NCI-H1105 treated with DMSO at 0.1 percent for 48 hours (cell line): ENCODE data around the gene U2AF1L4.

Source experiments
- DNase-seq: peaks from one replicate; lab custom pipeline; 2025; lab: John Stamatoyannopoulos, UW

U2AF1L4 gene

DNA sequence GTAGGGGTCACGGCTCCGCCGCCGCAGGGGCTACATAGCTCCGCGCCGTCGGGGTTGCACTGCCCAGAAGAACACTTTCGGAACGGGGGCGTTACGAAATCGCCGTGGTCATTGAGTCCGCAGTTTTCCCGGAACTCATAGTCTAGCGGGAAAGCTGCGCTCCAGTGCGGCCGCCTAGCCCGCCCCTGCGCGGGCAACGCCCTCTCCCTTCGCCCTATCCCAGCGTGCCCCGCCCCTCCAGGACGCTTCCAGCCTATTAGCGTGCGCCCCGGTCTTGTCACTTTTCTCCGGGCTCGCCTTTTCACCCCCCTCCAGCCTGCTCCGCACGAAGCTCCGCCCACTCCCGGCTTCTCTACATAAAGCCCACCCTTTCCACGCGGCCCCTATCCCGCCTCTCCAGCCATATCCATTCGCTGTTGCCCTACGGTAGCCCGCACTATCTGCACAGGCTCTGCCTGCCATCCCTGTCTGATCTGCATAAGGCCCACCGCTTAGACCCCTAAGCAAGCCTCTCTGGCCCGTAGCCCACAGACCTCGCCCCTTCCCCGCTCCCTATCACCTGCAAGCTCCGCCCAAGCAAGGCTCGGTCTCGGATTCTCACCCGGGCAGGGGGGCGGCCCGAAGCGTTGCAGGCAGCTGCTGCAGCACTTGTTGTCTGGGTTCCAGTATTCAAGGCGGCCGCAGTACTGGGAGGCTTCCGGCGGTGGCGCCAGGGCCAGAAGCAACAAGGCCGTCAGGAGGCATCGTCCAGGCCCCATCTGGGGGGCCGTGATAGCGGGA is 4.6 kb downstream of the U2AF1L4 start:
- peak; percentile 98 for DNase-seq

DNA sequence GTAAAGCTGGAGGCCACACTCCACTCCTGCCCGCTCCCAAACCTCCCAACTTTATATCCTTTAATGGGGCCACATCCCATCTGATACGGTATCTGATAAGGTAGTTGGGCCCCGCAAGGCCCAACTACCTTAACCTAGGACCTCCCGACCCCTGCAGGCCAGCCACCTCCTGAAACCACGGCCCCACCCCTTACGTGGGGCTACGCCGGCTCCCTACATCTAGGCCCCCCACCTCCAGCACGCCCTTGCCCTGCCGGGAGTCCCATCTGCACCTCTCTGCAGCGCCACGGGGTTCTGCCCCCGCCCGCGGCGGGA is 5.2 kb downstream of the U2AF1L4 start:
- no peak for DNase-seq

DNA sequence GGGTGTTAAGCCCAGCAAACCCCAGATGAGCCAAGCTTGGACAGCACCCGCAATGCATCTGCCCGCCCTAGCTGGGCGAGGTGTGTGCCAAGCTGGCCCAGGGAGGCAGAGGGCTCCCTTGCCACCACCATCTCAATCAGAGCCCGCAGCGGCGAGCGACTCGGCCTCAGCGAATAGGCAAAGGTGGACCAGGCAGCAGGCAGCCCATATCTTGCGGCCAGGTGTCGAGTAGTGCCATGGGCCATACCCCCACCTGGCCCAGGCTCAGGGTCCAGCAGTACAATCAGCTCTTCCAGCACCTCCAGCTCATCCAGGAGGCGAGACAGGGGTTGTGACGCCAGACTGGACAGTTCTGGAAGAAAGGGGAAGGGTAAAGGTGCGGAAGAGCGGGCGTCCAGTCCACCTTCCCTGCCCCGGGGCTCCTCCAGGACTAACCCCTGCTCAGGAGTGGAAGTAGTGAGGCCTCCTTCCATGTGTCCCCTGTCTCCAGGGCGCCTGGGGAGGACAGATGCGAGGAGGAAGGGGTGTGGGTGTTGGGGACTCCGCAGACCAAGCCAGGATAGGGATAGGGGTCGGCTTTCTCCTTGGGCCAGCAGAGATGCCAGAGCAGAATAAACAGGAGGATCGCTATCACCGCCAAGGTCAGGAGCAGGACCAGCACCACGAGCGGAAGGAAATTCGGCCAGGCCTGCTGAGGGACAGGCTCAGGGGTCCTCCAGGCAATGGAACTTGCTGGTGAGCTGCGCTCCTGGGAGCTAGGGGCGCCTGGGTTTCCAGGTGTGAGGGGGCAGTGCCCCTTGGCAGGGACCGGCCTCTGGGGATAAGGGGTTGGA is 5.7 kb downstream of the U2AF1L4 start:
- DNase-seq = no peak

DNA sequence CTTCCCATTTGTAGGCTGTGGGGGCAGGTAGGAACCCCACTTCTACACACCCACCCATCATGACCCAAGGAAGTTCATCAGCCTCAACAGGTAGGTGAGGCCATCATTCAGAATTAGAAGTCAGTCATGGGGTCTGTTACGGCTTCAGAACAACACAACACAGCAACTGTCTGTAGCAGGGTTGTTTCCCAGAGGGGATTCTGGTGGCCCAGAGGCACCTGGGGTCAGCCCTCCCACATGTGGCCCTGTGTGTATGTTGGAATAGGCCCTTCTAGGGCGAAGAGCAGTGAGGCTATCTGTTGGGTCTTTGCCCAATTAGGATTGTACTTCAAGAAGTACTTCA is 6.4 kb downstream of the U2AF1L4 start:
- no peak for DNase-seq

DNA sequence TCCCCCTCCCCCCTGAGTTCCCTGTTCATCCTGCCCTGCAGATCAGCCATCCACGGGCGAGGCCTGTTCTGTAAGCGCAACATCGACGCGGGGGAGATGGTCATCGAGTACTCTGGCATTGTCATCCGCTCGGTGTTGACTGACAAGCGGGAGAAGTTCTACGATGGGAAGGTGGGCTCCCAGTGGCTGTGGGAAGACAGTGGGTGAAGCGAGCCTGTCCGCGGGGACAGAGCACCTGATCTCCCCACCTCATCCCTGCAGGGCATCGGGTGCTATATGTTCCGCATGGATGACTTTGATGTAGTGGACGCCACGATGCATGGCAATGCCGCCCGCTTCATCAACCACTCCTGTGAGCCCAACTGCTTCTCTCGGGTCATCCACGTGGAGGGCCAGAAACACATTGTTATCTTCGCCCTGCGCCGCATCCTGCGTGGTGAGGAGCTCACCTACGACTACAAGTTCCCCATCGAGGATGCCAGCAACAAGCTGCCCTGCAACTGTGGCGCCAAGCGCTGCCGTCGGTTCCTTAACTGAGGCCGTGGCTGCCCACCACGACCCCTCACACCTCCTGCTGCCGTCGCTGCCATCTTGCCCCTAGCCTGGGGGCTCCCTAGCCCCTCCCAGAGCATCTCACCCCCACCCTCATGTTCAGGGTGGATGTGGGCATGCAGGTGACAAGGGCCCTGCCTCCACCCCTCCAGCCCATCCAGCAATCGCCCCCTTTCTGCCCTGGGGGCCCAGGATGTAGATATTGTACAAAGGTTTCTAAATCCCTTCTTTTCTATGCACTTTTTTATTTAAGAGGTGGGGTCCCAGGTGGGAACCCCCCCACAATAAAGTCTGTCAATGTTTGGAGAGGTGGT is 7.0 kb downstream of the U2AF1L4 start:
- DNase-seq = no peak

DNA sequence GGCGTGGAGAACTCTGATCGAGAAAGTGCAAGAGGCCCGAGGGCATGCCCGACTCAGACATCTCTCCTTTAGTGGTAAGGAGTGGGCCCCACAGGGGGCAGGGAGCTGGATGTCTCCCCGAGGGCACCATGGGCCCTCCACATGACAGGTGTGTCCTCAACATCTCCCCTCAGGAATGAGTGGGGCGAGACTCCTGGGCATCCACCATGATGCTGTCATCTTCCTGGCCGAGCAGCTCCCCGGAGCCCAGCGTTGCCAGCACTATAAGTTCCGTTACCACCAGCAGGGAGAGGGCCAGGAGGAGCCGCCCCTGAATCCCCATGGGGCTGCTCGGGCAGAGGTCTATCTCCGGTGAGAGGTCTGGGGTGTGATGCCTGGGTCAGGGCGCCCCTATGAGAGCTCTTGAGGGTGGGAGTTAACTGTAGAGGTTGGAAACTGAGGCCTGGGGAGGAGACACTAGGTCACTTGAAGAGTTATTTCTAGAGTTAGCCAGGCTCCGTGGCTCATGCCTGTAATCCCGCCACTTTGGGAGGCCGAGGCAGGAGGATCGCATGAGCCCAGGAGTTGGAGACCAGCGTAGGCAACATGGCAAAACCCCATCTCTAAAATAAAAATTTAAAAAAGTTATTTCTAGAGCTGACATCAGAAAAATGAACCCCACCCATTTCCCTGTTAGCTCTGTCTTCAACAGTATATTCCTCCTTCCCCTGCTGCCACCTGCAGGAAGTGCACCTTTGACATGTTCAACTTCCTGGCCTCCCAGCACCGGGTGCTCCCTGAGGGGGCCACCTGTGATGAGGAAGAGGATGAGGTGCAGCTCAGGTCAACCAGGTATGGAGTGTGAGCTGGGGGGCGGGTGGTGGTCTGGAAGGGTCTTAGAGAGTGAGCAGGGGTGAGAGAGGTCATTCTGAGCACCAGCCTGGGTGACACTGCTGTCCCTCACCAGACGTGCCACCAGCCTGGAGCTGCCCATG is 8.0 kb downstream of the U2AF1L4 start:
- no peak for DNase-seq

DNA sequence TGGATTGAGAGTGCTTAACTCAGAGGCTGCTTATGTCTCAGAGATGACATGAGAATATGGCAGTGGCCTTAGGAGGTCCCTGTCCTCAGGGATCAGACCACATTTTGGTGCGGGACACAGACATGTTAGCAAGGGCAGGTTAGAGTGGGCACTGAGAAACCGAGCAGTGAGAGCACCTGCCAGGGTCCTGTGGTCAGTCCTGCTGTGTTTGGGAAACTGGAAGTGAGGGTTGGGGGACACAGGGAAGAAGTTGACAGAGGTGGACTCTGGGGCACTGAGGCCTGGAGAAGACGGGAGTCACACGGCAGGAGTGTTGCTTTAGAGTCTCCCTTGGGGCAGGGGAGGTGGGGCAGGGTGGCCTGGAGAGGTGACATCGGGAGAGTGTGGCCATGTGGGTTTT is 10.3 kb downstream of the U2AF1L4 start:
- DNase-seq = no peak

DNA sequence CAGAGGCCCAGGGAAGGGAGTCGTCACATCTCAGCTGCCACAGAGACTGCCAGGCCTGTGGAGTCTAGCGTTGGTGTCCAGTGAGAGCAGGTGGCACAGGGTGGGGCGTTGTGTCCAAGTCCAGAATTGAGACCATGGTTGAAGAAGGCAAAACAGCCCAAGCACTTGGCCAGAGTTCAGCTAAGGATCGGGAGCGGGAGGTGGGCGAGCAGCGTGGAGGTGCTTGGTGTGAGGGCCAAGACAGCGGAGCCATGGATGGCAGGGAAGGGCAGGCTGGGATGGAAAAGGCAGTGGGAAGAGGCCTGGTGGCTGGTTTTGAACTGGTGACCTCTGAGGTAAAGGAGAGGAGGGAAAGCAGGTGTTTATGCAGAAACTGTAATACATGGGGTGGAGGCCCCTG is 10.9 kb downstream of the U2AF1L4 start:
- DNase-seq = no peak

DNA sequence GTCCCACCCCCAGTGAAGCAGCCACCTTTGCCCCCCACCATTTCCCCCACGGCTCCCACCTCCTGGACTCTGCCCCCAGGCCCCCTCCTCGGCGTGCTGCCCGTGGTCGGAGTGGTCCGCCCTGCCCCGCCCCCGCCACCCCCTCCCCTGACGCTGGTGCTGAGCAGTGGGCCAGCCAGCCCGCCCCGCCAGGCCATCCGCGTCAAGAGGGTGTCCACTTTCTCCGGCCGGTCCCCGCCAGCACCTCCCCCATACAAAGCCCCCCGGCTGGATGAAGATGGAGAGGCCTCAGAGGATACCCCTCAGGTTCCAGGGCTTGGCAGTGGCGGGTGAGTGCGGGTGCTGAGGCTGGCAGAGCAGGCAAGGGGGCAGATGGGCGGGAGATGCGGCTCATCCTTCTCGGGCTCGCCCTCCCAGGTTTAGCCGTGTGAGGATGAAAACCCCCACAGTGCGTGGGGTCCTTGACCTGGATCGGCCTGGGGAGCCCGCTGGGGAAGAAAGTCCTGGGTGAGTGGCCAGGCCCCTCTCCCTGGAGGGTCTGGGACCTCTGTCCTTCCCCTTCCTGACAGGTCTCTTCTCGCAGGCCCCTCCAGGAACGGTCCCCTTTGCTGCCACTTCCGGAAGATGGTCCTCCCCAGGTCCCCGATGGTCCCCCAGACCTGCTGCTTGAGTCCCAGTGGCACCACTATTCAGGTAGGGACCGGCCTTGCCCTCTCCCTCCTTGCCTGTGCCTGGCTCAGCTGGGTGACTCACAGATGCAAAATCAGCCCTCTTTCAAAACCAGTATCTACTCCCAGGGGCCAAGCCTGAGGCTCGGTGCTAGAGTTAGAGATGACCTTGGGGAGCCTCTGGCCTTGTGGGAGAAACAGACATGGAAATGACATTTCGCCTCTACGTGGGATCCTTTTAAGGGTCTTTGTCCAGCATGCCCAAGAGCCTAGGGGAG is 11.8 kb downstream of the U2AF1L4 start:
- DNase-seq = no peak

DNA sequence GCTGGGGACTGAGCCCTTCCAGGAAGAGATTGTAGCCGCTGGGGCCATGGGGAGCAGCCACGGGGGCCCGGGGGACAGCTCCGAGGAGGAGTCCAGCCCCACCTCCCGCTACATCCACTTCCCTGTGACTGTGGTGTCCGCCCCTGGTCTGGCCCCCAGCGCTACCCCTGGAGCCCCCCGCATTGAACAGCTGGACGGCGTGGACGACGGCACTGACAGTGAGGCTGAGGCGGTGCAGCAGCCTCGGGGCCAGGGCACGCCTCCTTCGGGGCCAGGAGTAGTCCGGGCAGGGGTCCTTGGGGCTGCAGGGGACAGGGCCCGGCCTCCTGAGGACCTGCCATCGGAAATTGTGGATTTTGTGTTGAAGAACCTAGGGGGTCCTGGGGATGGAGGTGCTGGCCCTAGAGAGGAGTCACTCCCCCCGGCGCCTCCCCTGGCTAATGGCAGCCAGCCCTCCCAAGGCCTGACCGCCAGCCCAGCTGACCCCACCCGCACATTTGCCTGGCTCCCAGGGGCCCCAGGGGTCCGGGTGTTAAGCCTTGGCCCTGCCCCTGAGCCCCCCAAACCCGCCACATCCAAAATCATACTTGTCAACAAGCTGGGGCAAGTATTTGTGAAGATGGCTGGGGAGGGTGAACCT is 12.6 kb downstream of the U2AF1L4 start:
- no peak for DNase-seq

DNA sequence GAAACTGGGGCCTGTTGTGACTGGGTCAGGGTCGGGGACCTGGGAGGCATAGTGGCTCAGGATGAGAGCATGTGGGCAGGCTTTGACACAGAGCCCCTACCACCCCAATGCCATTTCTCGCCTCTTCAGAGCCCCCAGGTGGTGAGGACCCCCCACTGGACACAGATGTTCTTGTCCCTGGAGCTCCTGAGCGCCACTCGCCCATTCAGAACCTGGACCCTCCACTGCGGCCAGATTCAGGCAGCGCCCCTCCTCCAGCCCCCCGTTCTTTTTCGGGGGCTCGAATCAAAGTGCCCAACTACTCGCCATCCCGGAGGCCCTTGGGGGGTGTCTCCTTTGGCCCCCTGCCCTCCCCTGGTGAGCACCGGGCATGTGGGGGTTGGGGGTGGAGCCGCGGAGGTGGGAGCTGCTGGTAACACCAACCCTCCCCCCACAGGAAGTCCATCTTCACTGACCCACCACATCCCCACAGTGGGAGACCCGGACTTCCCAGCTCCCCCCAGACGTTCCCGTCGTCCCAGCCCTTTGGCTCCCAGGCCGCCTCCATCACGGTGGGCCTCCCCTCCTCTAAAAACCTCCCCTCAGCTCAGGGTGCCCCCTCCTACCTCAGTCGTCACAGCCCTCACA is 13.3 kb downstream of the U2AF1L4 start:
- no peak for DNase-seq

DNA sequence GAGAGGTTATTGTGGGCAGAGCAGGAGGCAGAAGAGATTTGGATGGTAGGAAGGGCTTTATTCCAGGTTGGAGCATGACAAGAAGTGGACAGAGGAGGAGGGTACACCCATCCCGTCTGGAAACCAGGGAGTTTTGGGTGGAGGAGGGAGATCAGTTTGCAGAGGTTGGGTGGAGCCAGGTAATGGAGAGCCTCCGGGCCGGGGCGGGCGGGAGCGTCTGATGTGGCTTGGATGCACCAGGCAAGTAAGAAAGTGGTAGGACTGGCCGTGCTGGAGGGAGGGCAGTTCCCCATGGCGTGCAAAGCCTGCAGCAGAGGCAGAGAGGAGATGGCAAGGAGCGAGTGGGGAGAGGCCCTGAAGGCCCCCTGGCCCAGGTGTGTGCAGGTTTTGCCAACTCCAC is 13.9 kb downstream of the U2AF1L4 start:
- DNase-seq = no peak

DNA sequence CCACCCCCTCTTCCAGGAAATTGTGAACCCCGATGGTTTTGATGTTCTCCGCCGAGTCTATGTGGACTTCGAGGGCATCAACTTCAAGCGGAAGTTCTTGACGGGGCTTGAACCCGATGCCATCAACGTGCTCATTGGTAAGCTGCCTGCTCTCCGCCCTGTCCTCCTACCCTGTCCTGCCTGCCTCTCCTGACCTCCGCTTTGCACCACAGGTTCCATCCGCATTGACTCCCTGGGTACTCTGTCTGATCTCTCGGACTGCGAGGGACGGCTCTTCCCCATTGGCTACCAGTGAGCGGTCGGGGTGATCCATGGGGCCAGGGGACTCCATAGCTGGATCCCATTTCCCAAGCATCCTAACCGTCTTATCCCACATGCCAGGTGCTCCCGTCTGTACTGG is 14.9 kb downstream of the U2AF1L4 start:
- DNase-seq = no peak

DNA sequence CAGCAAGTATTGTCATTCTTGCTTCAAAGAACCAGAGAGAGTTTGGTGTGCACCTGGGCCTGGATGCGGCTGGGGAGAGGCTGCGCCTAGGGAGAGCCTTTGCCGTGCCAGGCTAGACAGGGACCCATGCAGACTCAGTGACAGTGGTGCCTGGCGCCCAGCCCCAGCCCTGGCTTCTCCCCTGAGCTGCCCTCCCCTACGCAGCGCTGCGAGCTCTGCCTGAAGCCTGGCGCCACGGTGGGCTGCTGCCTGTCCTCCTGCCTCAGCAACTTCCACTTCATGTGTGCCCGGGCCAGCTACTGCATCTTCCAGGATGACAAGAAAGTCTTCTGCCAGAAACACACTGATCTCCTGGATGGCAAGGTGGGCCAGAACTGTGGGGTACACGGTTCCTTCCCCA is 15.5 kb downstream of the U2AF1L4 start:
- no peak for DNase-seq

DNA sequence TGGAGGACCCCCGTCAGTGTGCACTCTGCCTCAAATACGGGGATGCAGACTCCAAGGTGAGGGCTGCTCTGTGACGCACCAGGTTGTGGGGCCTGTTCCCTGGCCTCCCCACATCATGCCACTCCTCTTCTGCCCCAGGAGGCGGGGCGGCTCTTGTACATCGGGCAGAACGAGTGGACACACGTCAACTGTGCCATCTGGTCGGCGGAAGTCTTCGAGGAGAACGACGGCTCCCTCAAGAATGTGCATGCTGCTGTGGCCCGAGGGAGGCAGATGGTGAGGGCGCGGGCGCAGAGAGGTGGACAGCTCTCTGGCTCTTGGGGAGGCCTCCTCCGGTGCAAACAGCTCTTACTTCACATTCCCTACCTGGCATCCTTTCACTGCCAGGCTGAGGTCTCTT is 16.2 kb downstream of the U2AF1L4 start:
- no peak for DNase-seq

DNA sequence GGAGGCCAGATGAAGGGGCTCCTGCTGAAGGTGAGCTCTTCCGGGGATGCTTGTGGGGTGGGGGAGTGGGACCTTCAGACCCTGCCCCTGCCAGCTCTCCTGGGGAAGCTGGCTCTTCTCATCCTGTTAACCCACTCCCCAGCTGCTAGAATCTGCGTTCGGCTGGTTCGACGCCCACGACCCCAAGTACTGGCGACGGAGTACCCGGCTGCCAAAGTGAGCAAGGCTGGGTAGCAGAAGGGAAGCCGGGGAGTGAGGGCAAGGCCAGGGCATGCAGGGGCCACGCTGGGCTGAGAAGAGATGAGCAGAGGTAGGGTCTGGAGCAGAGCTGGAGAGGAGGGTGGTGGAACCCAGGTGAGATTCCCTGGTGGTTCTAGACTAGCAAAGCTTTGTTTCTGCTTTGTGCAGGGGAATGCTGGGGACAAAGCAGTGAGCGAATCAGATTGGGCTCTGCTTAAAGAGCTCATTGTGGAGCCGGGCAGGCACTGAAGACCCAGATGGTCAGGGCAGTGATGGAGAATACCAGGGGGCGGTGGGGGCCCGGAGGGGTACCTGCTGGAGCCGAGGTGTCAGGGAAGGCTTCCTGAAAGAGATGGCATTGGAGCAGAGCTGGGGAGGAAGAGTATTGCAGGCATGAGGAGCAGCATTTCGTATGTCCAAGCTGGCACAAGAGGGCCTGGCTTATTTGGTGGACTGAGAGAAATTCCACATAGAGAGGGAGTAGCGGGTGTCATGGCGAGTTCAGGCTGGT is 17.1 kb downstream of the U2AF1L4 start:
- no peak for DNase-seq

DNA sequence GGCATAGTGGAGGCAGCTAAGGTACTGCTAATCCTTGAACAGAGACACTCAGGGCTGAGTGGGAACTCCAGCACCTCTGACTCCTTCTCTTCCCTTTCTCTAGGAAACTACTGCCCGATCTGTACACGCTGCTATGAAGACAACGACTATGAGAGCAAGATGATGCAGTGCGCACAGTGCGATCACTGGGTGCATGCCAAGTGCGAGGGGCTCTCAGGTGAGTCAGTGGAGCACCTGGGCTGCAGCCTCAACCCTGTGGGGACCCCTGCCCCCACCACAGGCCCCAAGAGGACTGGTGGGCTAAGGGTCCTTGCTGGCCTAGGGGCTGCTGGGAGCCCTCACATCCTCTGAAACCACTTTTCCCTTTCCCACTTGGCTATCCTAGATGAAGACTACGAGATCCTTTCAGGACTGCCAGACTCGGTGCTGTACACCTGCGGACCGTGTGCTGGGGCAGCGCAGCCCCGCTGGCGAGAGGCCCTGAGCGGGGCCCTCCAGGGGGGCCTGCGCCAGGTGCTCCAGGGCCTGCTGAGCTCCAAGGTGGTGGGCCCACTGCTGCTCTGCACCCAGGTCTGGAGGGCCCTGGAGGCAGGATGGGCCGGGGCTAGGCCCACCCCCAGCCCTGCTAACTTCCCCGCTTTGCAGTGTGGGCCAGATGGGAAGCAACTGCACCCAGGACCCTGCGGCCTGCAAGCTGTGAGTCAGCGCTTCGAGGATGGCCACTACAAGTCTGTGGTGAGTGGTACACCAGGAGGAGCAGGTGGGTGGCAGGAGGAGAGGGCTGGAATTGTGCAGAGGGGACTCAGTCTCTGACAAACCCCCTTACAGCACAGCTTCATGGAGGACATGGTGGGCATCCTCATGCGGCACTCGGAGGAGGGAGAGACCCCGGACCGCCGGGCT is 17.9 kb downstream of the U2AF1L4 start:
- DNase-seq = no peak
